ENCODE measurements around the gene ARHGAP23. TPM values are rescaled to one million over a fixed set of nuclear protein-coding genes. Genes with fewer than 3 reads are reported as not detected.

ARHGAP23 gene
- total RNA-seq, 1 experiment from 2014 or later: 140 TPM

- H3K4me3 Mint-ChIP-seq (ENCODE audit: low read depth, unreplicated experiment): no peak overlapping the region
- no peaks in the 10 kb centered on the region for H3K4me1 Mint-ChIP-seq (ENCODE audit: low read depth, unreplicated experiment)
- no TSS peak for BruUV-seq (replicated peaks)
- TF ChIP-seq, protein P1, sequence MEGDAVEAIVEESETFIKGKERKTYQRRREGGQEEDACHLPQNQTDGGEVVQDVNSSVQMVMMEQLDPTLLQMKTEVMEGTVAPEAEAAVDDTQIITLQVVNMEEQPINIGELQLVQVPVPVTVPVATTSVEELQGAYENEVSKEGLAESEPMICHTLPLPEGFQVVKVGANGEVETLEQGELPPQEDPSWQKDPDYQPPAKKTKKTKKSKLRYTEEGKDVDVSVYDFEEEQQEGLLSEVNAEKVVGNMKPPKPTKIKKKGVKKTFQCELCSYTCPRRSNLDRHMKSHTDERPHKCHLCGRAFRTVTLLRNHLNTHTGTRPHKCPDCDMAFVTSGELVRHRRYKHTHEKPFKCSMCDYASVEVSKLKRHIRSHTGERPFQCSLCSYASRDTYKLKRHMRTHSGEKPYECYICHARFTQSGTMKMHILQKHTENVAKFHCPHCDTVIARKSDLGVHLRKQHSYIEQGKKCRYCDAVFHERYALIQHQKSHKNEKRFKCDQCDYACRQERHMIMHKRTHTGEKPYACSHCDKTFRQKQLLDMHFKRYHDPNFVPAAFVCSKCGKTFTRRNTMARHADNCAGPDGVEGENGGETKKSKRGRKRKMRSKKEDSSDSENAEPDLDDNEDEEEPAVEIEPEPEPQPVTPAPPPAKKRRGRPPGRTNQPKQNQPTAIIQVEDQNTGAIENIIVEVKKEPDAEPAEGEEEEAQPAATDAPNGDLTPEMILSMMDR (IDR thresholded peaks at IDR 0.05; ENCODE audit: unreplicated experiment): no peak
- no peaks in the 10 kb centered on the region for H3K9me3 Mint-ChIP-seq (ENCODE audit: low read depth, unreplicated experiment)
- intact Hi-C loops (cut with micrococcal nuclease; ENCODE audit: unreplicated experiment): no loop called here
- no peak for DNase-seq
- CTCF ChIA-PET: interaction anchor here (0.6 to 3.0 kb wide), 8 partner anchors 7 to 123 kb away, joined by 3 to 16 read pairs (median 6); no protein-coding TSS in a partner anchor
- peaks cover 4% of the 10 kb centered on the region for H3K36me3 Mint-ChIP-seq (ENCODE audit: insufficient read depth, unreplicated experiment)
- H3K27me3 Mint-ChIP-seq (ENCODE audit: unreplicated experiment): peaks cover 64% of the 10 kb centered on the region
- no peak overlapping the region for H3K27ac Mint-ChIP-seq (ENCODE audit: unreplicated experiment)
These were observed 112.3 kb downstream of the ARHGAP23 start for GRCh38 chr17:38540514-38541045.

- intact Hi-C loops (cut with micrococcal nuclease; ENCODE audit: unreplicated experiment): no loop called here
- CTCF ChIA-PET: interaction anchor here (0.7 to 3.2 kb wide), 3 partner anchors 10 to 18 kb away, joined by 4 to 26 read pairs (median 7); no protein-coding TSS in a partner anchor
These were observed 113.0 kb downstream of the ARHGAP23 start for GRCh38 chr17:38541281-38541680.

DNA sequence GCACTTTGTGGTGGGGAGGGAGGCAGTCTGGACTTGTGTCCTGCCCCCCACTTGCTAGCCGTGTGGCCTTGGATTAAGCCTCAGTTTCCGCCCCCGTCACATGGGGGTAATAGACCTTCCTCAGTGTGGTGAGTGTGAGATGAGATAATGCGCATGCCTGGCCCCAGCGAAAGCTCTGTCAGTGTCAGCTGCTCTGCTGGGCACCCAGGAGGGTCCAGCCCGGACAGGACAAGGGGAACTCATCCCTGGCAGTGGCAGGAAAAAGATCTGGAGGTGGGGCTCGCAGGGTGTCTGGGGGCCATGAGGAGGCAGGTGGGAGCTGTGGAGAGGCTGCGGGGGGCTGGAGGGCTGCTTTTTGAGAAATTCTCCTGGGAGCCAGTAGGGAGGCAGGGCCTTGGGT, 114.0 kb downstream of the ARHGAP23 start:
- intact Hi-C loops (cut with micrococcal nuclease; ENCODE audit: unreplicated experiment): no loop called here
- BruUV-seq (replicated peaks): no TSS peak
- Mint-ChIP-seq H3K4me1 (ENCODE audit: low read depth, unreplicated experiment) (no peaks in the 10 kb centered on the region), H3K27me3 (ENCODE audit: unreplicated experiment) (peaks cover 58% of the 10 kb centered on the region), H3K4me3 (ENCODE audit: low read depth, unreplicated experiment) (no peak overlapping the region), H3K27ac (ENCODE audit: unreplicated experiment) (no peak overlapping the region), H3K9me3 (ENCODE audit: low read depth, unreplicated experiment) (no peaks in the 10 kb centered on the region), H3K36me3 (ENCODE audit: insufficient read depth, unreplicated experiment) (no peaks in the 10 kb centered on the region)
- CTCF ChIA-PET: interaction anchor here (0.6 to 3.2 kb wide), 3 partner anchors 9 to 327 kb away, joined by 4 to 26 read pairs (median 7); no protein-coding TSS in a partner anchor
- no peak for DNase-seq
- TF ChIP-seq, protein P1 (IDR thresholded peaks at IDR 0.05; ENCODE audit: unreplicated experiment): no peak

More at GRCh38 chr17:38541281-38541680, 113.0 kb downstream of the ARHGAP23 start:
- DNase-seq: no peak
- Mint-ChIP-seq H3K9me3 (ENCODE audit: low read depth, unreplicated experiment) (no peaks in the 10 kb centered on the region), H3K4me3 (ENCODE audit: low read depth, unreplicated experiment) (no peak overlapping the region), H3K27me3 (ENCODE audit: unreplicated experiment) (peaks cover 57% of the 10 kb centered on the region), H3K27ac (ENCODE audit: unreplicated experiment) (no peak overlapping the region), H3K4me1 (ENCODE audit: low read depth, unreplicated experiment) (no peaks in the 10 kb centered on the region), H3K36me3 (ENCODE audit: insufficient read depth, unreplicated experiment) (no peaks in the 10 kb centered on the region)
- TF ChIP-seq, protein P1 (IDR thresholded peaks at IDR 0.05; ENCODE audit: unreplicated experiment): no peak
- BruUV-seq (replicated peaks): no TSS peak

DNA sequence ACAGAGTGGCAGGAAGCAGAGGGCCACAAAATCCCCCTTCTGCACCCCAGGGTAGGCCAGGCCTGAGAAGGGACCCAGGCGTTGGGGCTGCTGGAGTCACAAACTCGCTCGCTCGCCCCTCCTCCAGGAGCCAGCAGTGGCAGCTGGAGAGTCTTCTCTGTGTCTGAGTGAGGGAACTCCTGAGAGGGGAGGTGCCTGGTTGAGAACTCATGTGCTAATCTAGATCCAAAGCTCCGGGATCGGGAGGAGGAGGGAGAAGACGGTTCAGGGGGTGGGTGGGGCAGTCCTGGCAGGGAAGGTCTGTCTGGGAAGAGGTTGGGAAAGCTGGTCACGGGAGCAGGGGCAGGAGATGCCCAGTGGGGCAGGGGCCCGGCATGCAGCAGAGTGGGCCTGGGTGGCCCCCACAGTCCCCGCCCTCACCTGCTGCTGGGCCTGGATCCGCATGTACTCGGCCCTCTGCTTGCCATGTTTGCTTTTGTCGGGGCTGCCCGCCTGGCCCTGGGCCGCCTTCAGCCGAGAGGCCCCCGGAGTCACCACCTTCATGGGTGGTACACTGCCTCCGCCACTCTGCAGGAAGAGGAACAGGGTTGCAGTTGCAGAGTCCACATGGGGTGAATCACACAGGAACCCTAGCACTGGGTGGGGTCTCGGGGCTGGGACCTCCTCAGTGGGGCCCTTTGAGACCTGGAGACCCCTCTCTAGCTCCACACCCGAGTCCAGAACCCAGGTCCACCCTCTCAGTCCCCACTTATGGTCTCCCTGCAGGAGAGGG, 115.3 kb downstream of the ARHGAP23 start:
- no peak overlapping the region for H3K27ac Mint-ChIP-seq (ENCODE audit: unreplicated experiment)
- CTCF ChIA-PET: interaction anchor here (0.6 to 3.2 kb wide), 2 partner anchors 15 to 59 kb away, joined by 3 to 26 read pairs; no protein-coding TSS in a partner anchor

More for the DNA sequence above, 115.3 kb downstream of the ARHGAP23 start:
- DNase-seq: no peak
- H3K4me1 Mint-ChIP-seq (ENCODE audit: low read depth, unreplicated experiment): no peaks in the 10 kb centered on the region
- no peaks in the 10 kb centered on the region for H3K9me3 Mint-ChIP-seq (ENCODE audit: low read depth, unreplicated experiment)
- TF ChIP-seq, protein P1 (IDR thresholded peaks at IDR 0.05; ENCODE audit: unreplicated experiment): no peak
- H3K36me3 Mint-ChIP-seq (ENCODE audit: insufficient read depth, unreplicated experiment): no peaks in the 10 kb centered on the region
- intact Hi-C loops (cut with micrococcal nuclease; ENCODE audit: unreplicated experiment): no loop called here
- H3K4me3 Mint-ChIP-seq (ENCODE audit: low read depth, unreplicated experiment): no peak overlapping the region
- peaks cover 71% of the 10 kb centered on the region for H3K27me3 Mint-ChIP-seq (ENCODE audit: unreplicated experiment)
- no TSS peak for BruUV-seq (replicated peaks)

Measured in Calu3 (cell line).